T-cell (primary cell): Measurements from ENCODE around the gene PLEKHG5. TPM values are rescaled to one million over a fixed set of nuclear protein-coding genes. Genes with fewer than 3 reads are reported as not detected.

Source experiments
- ATAC-seq, 4 experiments: fragments of 200-7000 bp in 3 of 4; fragments of 150-1000 bp in 1 of 4; cut with Tn5 transposase; replicated peaks in 1 of 4; 1 replicate in 3 of 4; 2 replicates in 1 of 4; pipeline ENCODE4 v1.10.0; 2021; ENCODE audit warnings: moderate library complexity in 3 of 4, mild to moderate bottlenecking in 2 of 4, moderate number of reproducible peaks in 1 of 4
- CTCF ChIA-PET, 2 donors: fragments of 300-600 bp; sonication (Branson Sonifier 250); formaldehyde crosslinking; loops; one replicate each; lab custom pipeline; 2022; ENCODE audit warnings: antibody characterized with exemption in 2 of 2; lab: Charles Lee
- POLR2A ChIA-PET, 2 donors: fragments of 300-600 bp; sonication (Branson Sonifier 250); formaldehyde crosslinking; loops; one replicate each; lab custom pipeline; 2022; ENCODE audit warnings: antibody characterized with exemption in 2 of 2; lab: Charles Lee
- DNase-seq, 35 experiments: peaks; one replicate each; pipeline versions ENCODE4 v3.0.0 to v3.0.0-alpha.2; 2013 to 2023
- H3K27ac ChIP-seq: one replicate; pipeline ENCODE4 v1.5.1; 2013; ENCODE audit warnings: low read length
- H3K27me3 ChIP-seq, 2 experiments: replicated peaks in 1 of 2; 1 replicate in 1 of 2; 2 replicates in 1 of 2; pipeline versions ENCODE4 v1.6.1 to v1.7.0; 2013; ENCODE audit warnings: low read length in 1 of 2, mixed read lengths in 1 of 2; ENCODE audit not compliant: control insufficient read depth in 2 of 2, insufficient read depth in 2 of 2; ENCODE audit errors: extremely low read depth in 1 of 2
- H3K36me3 ChIP-seq, 2 donors: 1 replicate in 1 of 2; 2 replicates in 1 of 2; pipeline versions ENCODE4 v1.6.1 to v1.7.0; 2013; ENCODE audit warnings: low read length in 1 of 2; ENCODE audit not compliant: control insufficient read depth in 2 of 2, insufficient read depth in 1 of 2; ENCODE audit errors: extremely low read depth in 1 of 2
- H3K4me1 ChIP-seq, 2 experiments: 1 replicate in 1 of 2; 2 replicates in 1 of 2; pipeline versions ENCODE4 v1.6.1 to v1.7.0; 2013; ENCODE audit warnings: low read length in 2 of 2, mixed read lengths in 1 of 2; ENCODE audit not compliant: insufficient read depth in 2 of 2, control insufficient read depth in 1 of 2; ENCODE audit errors: extremely low read depth in 1 of 2
- H3K4me3 ChIP-seq, 2 donors: 1 replicate in 1 of 2; 2 replicates in 1 of 2; pipeline versions ENCODE4 v1.5.1 to v1.7.0; 2013; ENCODE audit warnings: mild to moderate bottlenecking in 2 of 2, low read length in 1 of 2, moderate library complexity in 1 of 2; ENCODE audit not compliant: control insufficient read depth in 1 of 2; ENCODE audit errors: extremely low read depth in 1 of 2
- H3K9me3 ChIP-seq: 2 replicates; pipeline ENCODE4 v1.7.0; 2013
- H3K27ac Mint-ChIP-seq, 2 donors: one replicate each; pipeline ENCODE4 v1.8.0; 2020 to 2021; ENCODE audit warnings: mild to moderate bottlenecking in 2 of 2, mixed read lengths in 2 of 2
- H3K27me3 Mint-ChIP-seq, 2 donors: one replicate each; pipeline ENCODE4 v1.8.0; 2021 to 2022; ENCODE audit warnings: mixed read lengths in 2 of 2
- H3K36me3 Mint-ChIP-seq: one replicate; pipeline ENCODE4 v1.8.0; 2021; ENCODE audit warnings: mixed read lengths
- H3K4me1 Mint-ChIP-seq, 3 donors: one replicate each; pipeline ENCODE4 v1.8.0; 2020 to 2022; ENCODE audit warnings: mixed read lengths in 3 of 3, mild to moderate bottlenecking in 1 of 3
- H3K4me3 Mint-ChIP-seq, 3 donors: one replicate each; pipeline ENCODE4 v1.8.0; 2020 to 2022; ENCODE audit warnings: mild to moderate bottlenecking in 3 of 3, mixed read lengths in 3 of 3, moderate library complexity in 3 of 3
- H3K9me3 Mint-ChIP-seq, 3 donors: one replicate each; pipeline ENCODE4 v1.8.0; 2020 to 2022; ENCODE audit warnings: mixed read lengths in 3 of 3
- WGBS: methylation state at CpG from one replicate; pipeline ENCODE4 v1.1.5; 2013; ENCODE audit warnings: missing lambda C conversion rate; ENCODE audit not compliant: insufficient coverage; 5-methylcytosine and 5-hydroxymethylcytosine counted together
- total RNA-seq, 35 experiments: library from RNA in 6 of 35; stranded (reverse) in 6 of 35; fragments of 120-200 nt in 1 of 35; gene quantifications; one replicate each; pipeline versions ENCODE4 v1.2.1 to v1.2.4 and lab custom pipeline; 2013 to 2026

Gene PLEKHG5
- total RNA-seq, 5 donors from 2014 or later (not counting 1 experiment from before 2014, with no cell fraction given) = 7.1 to 18.2 (median 8.4) TPM

DNA sequence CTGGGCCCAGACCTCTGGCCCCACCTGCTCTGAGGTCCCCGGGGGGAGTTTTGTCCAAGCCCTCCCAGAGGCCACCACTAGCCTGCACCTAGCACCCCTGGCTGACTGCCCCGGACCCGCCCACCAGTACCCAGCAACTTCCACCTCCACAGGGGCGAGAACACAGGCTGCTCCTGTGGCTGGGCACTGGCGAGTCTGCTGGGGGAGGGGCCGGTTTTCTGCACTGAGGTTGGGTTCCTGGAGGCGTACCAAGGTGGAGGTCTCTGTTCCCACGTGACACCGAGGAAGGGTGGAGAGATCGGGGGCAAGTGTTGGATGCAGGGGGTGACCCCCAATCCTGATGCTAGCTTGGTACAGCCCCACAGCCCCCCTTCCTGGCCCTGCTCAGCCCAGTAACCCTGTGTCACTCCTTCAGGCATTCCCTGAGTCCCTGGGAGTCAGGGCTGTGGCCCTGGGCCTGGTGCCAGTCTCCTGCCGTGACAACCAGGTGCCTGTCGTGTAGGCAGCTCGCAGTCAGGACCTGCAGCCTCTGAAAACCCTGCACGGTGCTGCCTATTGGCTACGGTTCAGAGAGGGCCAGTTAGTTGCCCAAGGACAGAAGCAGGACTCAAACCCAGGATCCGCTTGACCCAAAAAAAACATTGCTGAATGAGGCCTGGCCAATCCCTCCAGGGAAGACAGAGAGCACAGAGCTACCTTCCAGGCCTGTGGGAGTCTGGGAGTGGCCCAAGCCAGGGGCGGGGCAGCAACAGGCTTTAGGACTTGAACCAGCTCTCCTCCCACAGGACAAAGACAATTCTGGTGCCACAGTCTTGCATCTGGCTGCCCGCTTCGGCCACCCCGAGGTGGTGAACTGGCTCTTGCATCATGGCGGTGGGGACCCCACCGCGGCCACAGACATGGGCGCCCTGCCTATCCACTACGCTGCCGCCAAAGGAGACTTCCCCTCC lies 63.8 kb downstream of the PLEKHG5 start:
- Histone ChIP-seq H3K4me1 (peaks cover 0 to 22% of the 10 kb centered on the region in 2 experiments), H3K27ac (no peak overlapping the region), H3K4me3 (no peak overlapping the region), H3K9me3 (no peaks in the 10 kb centered on the region), H3K36me3 (no peaks in the 10 kb centered on the region), H3K27me3 (peaks cover 0 to 67% of the 10 kb centered on the region in 2 experiments)
- ChIA-PET CTCF (no interaction called here), POLR2A (no interaction called here)
- WGBS = 82% methylated on average over 13 of the region's 26 CpGs
- DNase-seq = no peak
- Mint-ChIP-seq H3K27ac (no peak overlapping the region), H3K4me1 (peaks cover 6 to 12% (median 10%) of the 10 kb centered on the region in 3 donors), H3K36me3 (no peaks in the 10 kb centered on the region), H3K4me3 (no peak overlapping the region), H3K27me3 (peaks cover 15 to 19% of the 10 kb centered on the region in 2 donors), H3K9me3 (no peaks in the 10 kb centered on the region)
- no peak for ATAC-seq

DNA sequence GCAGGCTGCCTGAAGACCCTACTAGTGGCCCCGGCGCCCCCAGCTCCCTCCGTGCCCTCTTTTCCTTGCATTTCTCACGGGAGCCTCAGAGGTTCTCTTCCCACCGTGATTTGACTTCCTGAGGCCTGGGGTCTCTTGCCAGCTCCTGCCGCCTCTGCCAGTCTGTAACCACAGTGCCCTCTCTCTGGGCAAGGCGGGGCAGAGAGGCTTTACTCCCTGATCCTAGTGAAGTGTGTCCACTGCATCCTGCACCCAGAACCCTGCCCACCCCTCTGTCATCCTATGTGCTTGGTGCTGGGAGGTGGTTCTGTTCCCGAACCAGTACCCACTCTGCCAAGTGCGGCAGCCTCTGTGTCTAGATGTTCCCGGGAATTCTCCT lies 64.5 kb downstream of the PLEKHG5 start:
- H3K9me3 Mint-ChIP-seq = no peaks in the 10 kb centered on the region
- CTCF ChIA-PET = no interaction called here
- no peaks in the 10 kb centered on the region for H3K36me3 ChIP-seq
- DNase-seq (no peak), ATAC-seq (no peak)
- no peaks in the 10 kb centered on the region for H3K36me3 Mint-ChIP-seq
- peaks cover 0 to 72% of the 10 kb centered on the region in 2 experiments for H3K27me3 ChIP-seq
- no peaks in the 10 kb centered on the region for H3K9me3 ChIP-seq
- H3K4me3 ChIP-seq = no peak overlapping the region
- H3K4me1 ChIP-seq = peaks cover 0 to 22% of the 10 kb centered on the region in 2 experiments
- H3K27me3 Mint-ChIP-seq = peaks cover 19 to 23% of the 10 kb centered on the region in 2 donors
- POLR2A ChIA-PET = interaction anchor here in 1 of 2 donors (0.5 kb wide), 1 partner anchor 1710 kb away, joined by 3 read pairs; no protein-coding TSS in a partner anchor
- H3K4me1 Mint-ChIP-seq = peaks cover 6 to 12% (median 10%) of the 10 kb centered on the region in 3 donors
- no peak overlapping the region for H3K27ac Mint-ChIP-seq
- H3K4me3 Mint-ChIP-seq = no peak overlapping the region
- H3K27ac ChIP-seq = no peak overlapping the region
- WGBS = 85% methylated on average over 6 of the region's 10 CpGs

DNA sequence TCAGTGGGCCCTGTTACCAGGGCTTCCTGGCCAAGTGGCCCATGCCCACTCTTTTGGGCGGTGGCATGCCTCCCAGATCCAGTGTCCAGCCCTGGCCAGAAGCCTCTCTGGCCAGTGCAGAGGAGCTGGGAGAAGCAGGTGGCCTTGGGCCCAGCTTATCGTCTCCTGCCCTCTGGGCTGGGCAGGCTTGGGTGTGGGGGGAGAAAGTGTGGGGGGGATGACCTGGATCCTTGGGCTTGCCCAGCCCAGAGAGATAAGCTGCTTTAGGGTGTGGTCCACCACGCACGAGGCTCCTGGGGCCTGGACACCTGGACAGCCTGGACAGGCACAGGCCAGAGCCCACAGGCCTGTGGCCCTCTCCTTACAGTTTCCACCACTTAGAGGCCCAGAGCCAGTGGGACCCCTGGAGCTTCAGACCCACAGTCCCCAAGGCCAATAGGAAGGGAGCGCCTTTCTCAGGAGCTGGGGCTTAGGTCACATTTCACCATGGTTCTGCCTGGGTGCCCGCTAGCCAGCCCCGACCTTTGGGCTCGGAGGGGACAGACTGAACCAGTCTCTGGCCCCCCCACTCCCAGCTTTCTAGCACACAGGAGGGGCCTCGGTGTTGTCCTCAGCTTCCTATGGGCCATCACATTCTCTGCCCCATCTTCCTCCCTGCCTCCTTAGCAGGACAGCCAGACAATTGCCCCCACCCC lies 65.0 kb downstream of the PLEKHG5 start:
- Mint-ChIP-seq H3K9me3 (no peaks in the 10 kb centered on the region), H3K4me3 (no peak overlapping the region), H3K27me3 (peaks cover 23 to 27% of the 10 kb centered on the region in 2 donors), H3K27ac (no peak overlapping the region), H3K4me1 (peaks cover 6 to 12% (median 10%) of the 10 kb centered on the region in 3 donors), H3K36me3 (no peaks in the 10 kb centered on the region)
- H3K9me3 ChIP-seq = no peaks in the 10 kb centered on the region
- POLR2A ChIA-PET = interaction anchor here in 1 of 2 donors (0.5 kb wide), 1 partner anchor 1711 kb away, joined by 3 read pairs; no protein-coding TSS in a partner anchor
- H3K36me3 ChIP-seq = no peaks in the 10 kb centered on the region
- H3K27me3 ChIP-seq = peaks cover 0 to 77% of the 10 kb centered on the region in 2 experiments
- no peak overlapping the region for H3K27ac ChIP-seq
- DNase-seq (no peak), ATAC-seq (no peak)
- 94% methylated on average over 8 of the region's 9 CpGs for WGBS
- peaks cover 0 to 22% of the 10 kb centered on the region in 2 experiments for H3K4me1 ChIP-seq
- CTCF ChIA-PET = interaction anchor here in 1 of 2 donors (0.6 kb wide), 1 partner anchor 61 kb away, joined by 4 read pairs; no protein-coding TSS in a partner anchor
- no peak overlapping the region for H3K4me3 ChIP-seq

DNA sequence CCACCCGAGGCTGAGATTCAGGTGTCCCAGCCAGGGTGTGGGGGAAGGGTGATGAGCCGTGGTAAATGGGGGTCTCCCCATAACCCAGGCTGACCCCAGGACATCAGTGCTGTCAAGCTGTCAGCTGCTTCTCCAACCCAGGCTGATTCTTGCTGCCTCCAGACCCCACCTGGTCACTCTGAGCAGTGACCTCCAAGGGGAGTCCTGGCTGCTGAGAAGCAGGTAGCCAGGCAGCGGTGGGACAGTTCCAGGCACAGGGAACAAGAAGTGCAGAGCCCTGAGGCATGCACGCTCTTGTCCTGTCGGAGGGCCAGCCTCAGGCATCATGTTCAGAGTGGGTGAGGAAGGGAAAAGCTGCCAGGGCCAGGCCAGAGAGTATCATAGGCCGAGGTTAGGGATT lies 65.8 kb downstream of the PLEKHG5 start:
- peaks cover 0 to 26% of the 10 kb centered on the region in 2 experiments for H3K4me1 ChIP-seq
- no peaks in the 10 kb centered on the region for H3K36me3 ChIP-seq
- no peak overlapping the region for H3K4me3 ChIP-seq
- no peaks in the 10 kb centered on the region for H3K9me3 ChIP-seq
- Mint-ChIP-seq H3K9me3 (no peaks in the 10 kb centered on the region), H3K27ac (no peak overlapping the region), H3K4me3 (no peak overlapping the region), H3K4me1 (peaks cover 6 to 16% (median 12%) of the 10 kb centered on the region in 3 donors), H3K27me3 (peaks cover 27 to 35% of the 10 kb centered on the region in 2 donors), H3K36me3 (no peaks in the 10 kb centered on the region)
- DNase-seq = no peak
- peaks cover 0 to 80% of the 10 kb centered on the region in 2 experiments for H3K27me3 ChIP-seq
- ATAC-seq = no peak
- WGBS = 86% methylated on average over 4 of the region's 6 CpGs
- ChIA-PET CTCF (interaction anchor here in 1 of 2 donors (0.6 kb wide), 1 partner anchor 61 kb away, joined by 4 read pairs; no protein-coding TSS in a partner anchor), POLR2A (no interaction called here)
- H3K27ac ChIP-seq = no peak overlapping the region

DNA sequence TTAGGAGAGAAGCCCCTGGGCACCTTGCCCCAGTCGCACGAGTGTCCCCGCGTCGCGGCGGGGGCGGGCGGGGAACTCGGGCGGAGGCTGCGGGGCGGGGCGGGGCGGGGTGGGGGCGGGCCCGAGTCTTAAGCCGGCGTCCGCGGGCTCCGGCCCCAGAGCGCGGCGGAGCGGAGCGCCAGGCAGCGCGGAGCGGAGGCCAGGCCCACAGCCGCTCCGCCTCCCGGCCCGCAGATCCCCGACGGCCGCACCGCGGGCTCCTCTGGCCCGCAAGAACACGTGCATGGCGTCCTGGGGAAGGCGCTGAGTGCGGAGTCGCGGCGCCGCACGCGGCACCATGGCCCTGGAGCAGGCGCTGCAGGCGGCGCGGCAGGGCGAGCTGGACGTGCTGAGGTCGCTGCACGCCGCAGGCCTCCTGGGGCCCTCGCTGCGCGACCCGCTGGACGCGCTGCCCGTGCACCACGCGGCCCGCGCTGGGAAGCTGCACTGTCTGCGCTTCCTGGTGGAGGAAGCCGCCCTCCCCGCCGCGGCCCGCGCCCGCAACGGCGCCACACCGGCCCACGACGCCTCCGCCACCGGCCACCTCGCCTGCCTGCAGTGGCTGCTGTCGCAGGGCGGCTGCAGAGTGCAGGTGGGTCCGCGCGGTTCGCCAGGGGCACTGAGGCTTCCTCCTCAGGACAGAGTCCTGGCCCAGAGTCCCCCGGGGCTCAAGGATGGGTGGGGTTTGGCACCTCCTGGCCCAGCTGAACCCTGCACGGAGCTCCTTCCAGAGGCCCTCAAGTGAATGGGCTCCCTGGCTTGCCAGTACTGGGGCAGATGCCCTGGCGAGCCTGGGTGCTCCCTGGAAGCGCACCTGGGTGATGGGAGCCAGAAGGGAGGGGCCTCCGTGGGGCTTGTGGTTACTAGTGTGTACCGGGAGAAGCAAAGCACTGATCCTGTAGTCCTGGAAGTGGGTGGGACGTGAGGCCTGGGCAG lies 66.6 kb downstream of the PLEKHG5 start, which contains the start of gene ESPN:
Gene ESPN (plus strand): TSS at position 158 of the 975 bp plus-strand sequence. CDS start 180 bp downstream, at position 338.
- Histone ChIP-seq H3K27me3 (peaks cover 0 to 82% of the 10 kb centered on the region in 2 experiments), H3K9me3 (no peaks in the 10 kb centered on the region), H3K4me1 (peaks cover 3 to 34% of the 10 kb centered on the region in 2 experiments), H3K4me3 (peak within 1 kb of the TSS; percentile 16 to 52), H3K36me3 (no peaks in the 10 kb centered on the region), H3K27ac (no peak within 1 kb of the TSS)
- ATAC-seq (peak; percentile 24 to 34 (median 25)), DNase-seq (no peak)
- CTCF ChIA-PET = no interaction called here
- Mint-ChIP-seq H3K9me3 (no peaks in the 10 kb centered on the region), H3K36me3 (no peaks in the 10 kb centered on the region), H3K27me3 (peaks cover 27 to 39% of the 10 kb centered on the region in 2 donors), H3K4me1 (peaks cover 6 to 19% (median 12%) of the 10 kb centered on the region in 3 donors), H3K27ac (no peak within 1 kb of the TSS), H3K4me3 (peak within 1 kb of the TSS; percentile 37 to 73 (median 50))
- WGBS = 4% methylated on average over 99 of the region's 99 CpGs
- POLR2A ChIA-PET = no interaction called here
